NK-92 (cell line): Measurements from ENCODE around the gene VAMP8.
"Not testable (repeated sequence)": the region's sequence is repeated elsewhere in the genome, so short reads cannot be mapped to it uniquely, and the experiment has no call there.

Source experiments
- DNase-seq: peaks from one replicate; lab custom pipeline; 2025; ENCODE audit not compliant: unreplicated experiment; lab: John Stamatoyannopoulos, UW

Gene VAMP8

GRCh38 chr2:85597241-85597640 is 19.9 kb downstream of the VAMP8 start:
- DNase-seq: no peak

GRCh38 chr2:85598594-85599340 is 21.4 kb downstream of the VAMP8 start:
- DNase-seq: no peak

- no peak for DNase-seq
These were observed 22.3 kb downstream of the VAMP8 start for GRCh38 chr2:85599468-85600234.

GRCh38 chr2:85600235-85600575 is 22.8 kb downstream of the VAMP8 start:
- DNase-seq: no peak

GRCh38 chr2:85600951-85601770 is 23.8 kb downstream of the VAMP8 start:
- DNase-seq: no peak

- DNase-seq: no peak
These were observed 24.5 kb downstream of the VAMP8 start for GRCh38 chr2:85601771-85602475.

- DNase-seq: no peak
These were observed 25.3 kb downstream of the VAMP8 start, which contains the start of gene TMEM150A for GRCh38 chr2:85602476-85603234. Gene TMEM150A, minus strand, starts transcription at chr2:85602698. Its CDS starts 750 bp downstream, at chr2:85601948.

GRCh38 chr2:85604133-85604444 is 26.7 kb downstream of the VAMP8 start:
- not testable (repeated sequence) for DNase-seq

- DNase-seq: no peak
These were observed 27.4 kb downstream of the VAMP8 start for GRCh38 chr2:85604568-85605339.

- no peak for DNase-seq
These were observed 28.2 kb downstream of the VAMP8 start for GRCh38 chr2:85605406-85606115.

GRCh38 chr2:85606116-85606455 is 28.7 kb downstream of the VAMP8 start:
- no peak for DNase-seq

GRCh38 chr2:85607268-85608215 is 30.2 kb downstream of the VAMP8 start:
- no peak for DNase-seq

GRCh38 chr2:85611217-85611704 is 33.9 kb downstream of the VAMP8 start:
- DNase-seq: no peak

GRCh38 chr2:85611705-85612587 is 34.6 kb downstream of the VAMP8 start, which contains the start of gene C2orf68:
Gene C2orf68, minus strand, starts transcription at chr2:85612066. Its CDS starts 82 bp downstream, at chr2:85611984.
- DNase-seq: no peak

- DNase-seq: no peak
These were observed 36.5 kb downstream of the VAMP8 start for GRCh38 chr2:85613717-85614515.

GRCh38 chr2:85614757-85615156 is 37.4 kb downstream of the VAMP8 start:
- DNase-seq: not testable (repeated sequence)
